Choroid plexus epithelial cell (primary cell): ENCODE measurements around the gene DPF3.

Experiments used
- DNase-seq: peaks from one replicate; pipeline ENCODE4 v3.0.0-alpha.2; 2010; ENCODE audit warnings: low read depth
- H3K4me3 ChIP-seq: 2 replicates; pipeline ENCODE4 v1.5.1; 2011; ENCODE audit warnings: low read depth, mild to moderate bottlenecking, control low read depth, low read length, moderate library complexity
- CTCF ChIP-seq: conservative IDR thresholded peaks from 2 replicates; pipeline ENCODE4 v1.5.1; 2011; ENCODE audit warnings: low read depth, mild to moderate bottlenecking, control low read depth, inconsistent platforms, low read length, moderate library complexity

Gene DPF3

GRCh38 chr14:72662214-72662613 lies 231.7 kb downstream of the DPF3 start:
- TF ChIP-seq CTCF, result no peak
- H3K4me3 ChIP-seq, result no peak overlapping the region
- no peak for DNase-seq

- no peak overlapping the region for H3K4me3 ChIP-seq
- no peak for TF ChIP-seq CTCF
- peak; percentile 26 for DNase-seq
These were observed 236.5 kb downstream of the DPF3 start for GRCh38 chr14:72657214-72657921.

- H3K4me3 ChIP-seq, result no peak overlapping the region
- TF ChIP-seq CTCF, result no peak
- DNase-seq, result no peak
These were observed 240.9 kb downstream of the DPF3 start for GRCh38 chr14:72653026-72653425.

GRCh38 chr14:72652179-72652578 lies 241.7 kb downstream of the DPF3 start:
- TF ChIP-seq CTCF, result no peak
- H3K4me3 ChIP-seq, result no peak overlapping the region
- no peak for DNase-seq

GRCh38 chr14:72651714-72652113 lies 242.2 kb downstream of the DPF3 start:
- TF ChIP-seq CTCF, result no peak
- H3K4me3 ChIP-seq, result no peak overlapping the region
- no peak for DNase-seq

- TF ChIP-seq CTCF, result no peak
- no peak overlapping the region for H3K4me3 ChIP-seq
- peak; percentile 55 for DNase-seq
These were observed 242.8 kb downstream of the DPF3 start for GRCh38 chr14:72651081-72651480.

- DNase-seq, result no peak
- no peak for TF ChIP-seq CTCF
These were observed 244.2 kb downstream of the DPF3 start for GRCh38 chr14:72649603-72650227.

More at GRCh38 chr14:72649603-72650227, 244.2 kb downstream of the DPF3 start:
- H3K4me3 ChIP-seq, result no peak overlapping the region
